Measurements from ENCODE around the gene ZBTB5.

Gene ZBTB5

DNA sequence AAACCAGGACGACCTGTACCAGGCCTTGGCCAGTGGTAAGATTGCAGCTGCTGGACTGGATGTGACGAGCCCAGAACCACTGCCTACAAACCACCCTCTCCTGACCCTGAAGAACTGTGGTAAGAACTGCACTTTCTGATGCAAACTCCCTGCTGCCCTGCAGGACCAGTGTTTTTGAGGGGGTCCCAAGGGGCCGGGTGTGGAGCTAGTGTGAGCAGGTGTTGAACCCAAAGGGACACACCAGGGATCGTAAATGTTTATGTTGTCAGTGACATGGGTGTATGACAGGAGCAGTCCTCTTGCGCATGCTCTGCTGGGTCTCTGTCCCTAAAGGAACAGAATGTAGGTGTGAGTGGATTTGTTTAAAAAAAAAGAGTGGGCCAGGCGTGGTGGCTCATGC, 33.2 kb downstream of the ZBTB5 start:
- Histone ChIP-seq H3K4me2 (ENCODE audit: low read depth, low read length, poor library complexity, severe bottlenecking) (no peak overlapping the region), H3K9me2 (replicated peaks; ENCODE audit: low read depth, low read length) (no peaks in the 10 kb centered on the region), H3K9ac (ENCODE audit: low read depth, low read length, poor library complexity, severe bottlenecking) (no peak overlapping the region), H3K4me3 (ENCODE audit: low read length, poor library complexity, severe bottlenecking) (no peak overlapping the region), H3K36me3 (ENCODE audit: insufficient read depth, low read length) (peaks cover 52% of the 10 kb centered on the region; the same call in 1 of the 2 replicates), H4K20me1 (ENCODE audit: insufficient read depth, low read length, poor library complexity, severe bottlenecking) (peaks cover 7% of the 10 kb centered on the region), H3K79me2 (ENCODE audit: insufficient read depth, low read length) (no peaks in the 10 kb centered on the region), H2AFZ (ENCODE audit: low read length) (no peak overlapping the region), H3K4me1 (ENCODE audit: insufficient read depth, low read length, poor library complexity, severe bottlenecking) (no peaks in the 10 kb centered on the region), H3K27me3 (ENCODE audit: insufficient read depth, low read length, poor library complexity, severe bottlenecking) (no peaks in the 10 kb centered on the region), H3K9me3 (ENCODE audit: insufficient read depth, low read depth, low read length) (no peaks in the 10 kb centered on the region), H3F3A (ENCODE audit: low read depth) (no peaks in the 10 kb centered on the region)
- no peak for TF ChIP-seq EZH2phosphoT487 (IDR thresholded peaks at IDR 0.05; ENCODE audit: borderline replicate concordance)
- TF ChIP-seq, protein P1, sequence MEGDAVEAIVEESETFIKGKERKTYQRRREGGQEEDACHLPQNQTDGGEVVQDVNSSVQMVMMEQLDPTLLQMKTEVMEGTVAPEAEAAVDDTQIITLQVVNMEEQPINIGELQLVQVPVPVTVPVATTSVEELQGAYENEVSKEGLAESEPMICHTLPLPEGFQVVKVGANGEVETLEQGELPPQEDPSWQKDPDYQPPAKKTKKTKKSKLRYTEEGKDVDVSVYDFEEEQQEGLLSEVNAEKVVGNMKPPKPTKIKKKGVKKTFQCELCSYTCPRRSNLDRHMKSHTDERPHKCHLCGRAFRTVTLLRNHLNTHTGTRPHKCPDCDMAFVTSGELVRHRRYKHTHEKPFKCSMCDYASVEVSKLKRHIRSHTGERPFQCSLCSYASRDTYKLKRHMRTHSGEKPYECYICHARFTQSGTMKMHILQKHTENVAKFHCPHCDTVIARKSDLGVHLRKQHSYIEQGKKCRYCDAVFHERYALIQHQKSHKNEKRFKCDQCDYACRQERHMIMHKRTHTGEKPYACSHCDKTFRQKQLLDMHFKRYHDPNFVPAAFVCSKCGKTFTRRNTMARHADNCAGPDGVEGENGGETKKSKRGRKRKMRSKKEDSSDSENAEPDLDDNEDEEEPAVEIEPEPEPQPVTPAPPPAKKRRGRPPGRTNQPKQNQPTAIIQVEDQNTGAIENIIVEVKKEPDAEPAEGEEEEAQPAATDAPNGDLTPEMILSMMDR (conservative IDR thresholded peaks at IDR 0.05; ENCODE audit: low read length): no peak

DNA sequence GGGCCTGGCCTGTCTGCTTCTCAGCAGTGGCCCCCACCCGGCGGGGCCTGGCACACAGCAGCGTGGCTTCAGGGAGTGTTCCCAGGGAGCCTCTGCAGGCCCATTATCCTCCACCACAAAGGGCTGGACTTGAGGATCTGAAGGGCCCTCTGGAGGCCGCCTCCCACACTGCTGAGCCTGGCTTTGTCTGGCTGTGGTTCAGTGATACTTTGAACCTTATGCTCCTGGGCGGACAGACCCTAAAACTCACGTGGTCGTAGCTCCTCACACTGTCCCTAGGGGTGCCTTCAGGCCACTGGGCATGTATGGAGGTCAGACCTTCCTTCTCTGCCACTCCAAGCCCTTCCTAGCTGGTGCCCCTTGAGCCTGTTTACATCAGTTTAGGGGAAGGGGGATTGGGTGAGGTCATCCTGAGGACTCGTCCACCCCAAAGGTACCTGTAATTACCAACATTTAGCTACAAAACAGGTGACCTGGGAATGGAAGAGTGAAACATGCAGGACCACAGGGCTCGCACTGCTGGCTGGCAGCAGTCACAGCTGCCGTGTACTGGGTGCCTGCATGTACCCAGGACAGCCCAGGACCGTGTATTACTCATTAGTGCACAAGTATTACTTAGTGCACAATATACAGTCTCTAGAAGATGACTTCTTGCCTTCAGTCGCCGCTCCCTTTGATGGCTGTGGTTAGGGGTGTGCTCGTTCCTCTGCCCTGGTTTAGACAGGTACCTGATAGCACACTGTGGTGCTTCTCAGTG, 34.2 kb downstream of the ZBTB5 start:
- Histone ChIP-seq H3K9ac (ENCODE audit: low read depth, low read length, poor library complexity, severe bottlenecking) (no peak overlapping the region), H3F3A (ENCODE audit: low read depth) (no peaks in the 10 kb centered on the region), H3K4me1 (ENCODE audit: insufficient read depth, low read length, poor library complexity, severe bottlenecking) (no peaks in the 10 kb centered on the region), H3K79me2 (ENCODE audit: insufficient read depth, low read length) (peaks cover 3% of the 10 kb centered on the region; the same call in 1 of the 2 replicates), H3K27me3 (ENCODE audit: insufficient read depth, low read length, poor library complexity, severe bottlenecking) (no peaks in the 10 kb centered on the region), H3K9me3 (ENCODE audit: insufficient read depth, low read depth, low read length) (no peaks in the 10 kb centered on the region), H3K9me2 (replicated peaks; ENCODE audit: low read depth, low read length) (no peaks in the 10 kb centered on the region), H4K20me1 (ENCODE audit: insufficient read depth, low read length, poor library complexity, severe bottlenecking) (peaks cover 2% of the 10 kb centered on the region), H3K4me3 (ENCODE audit: low read length, poor library complexity, severe bottlenecking) (no peak overlapping the region), H3K36me3 (ENCODE audit: insufficient read depth, low read length) (peaks cover 44% of the 10 kb centered on the region; the same call in 1 of the 2 replicates), H2AFZ (ENCODE audit: low read length) (no peak overlapping the region), H3K4me2 (ENCODE audit: low read depth, low read length, poor library complexity, severe bottlenecking) (no peak overlapping the region)
- TF ChIP-seq, protein P1 (conservative IDR thresholded peaks at IDR 0.05; ENCODE audit: low read length): 0 out of 2 replicates have a peak, but pooled peaks have one; percentile 15
- no peak for TF ChIP-seq EZH2phosphoT487 (IDR thresholded peaks at IDR 0.05; ENCODE audit: borderline replicate concordance)

DNA sequence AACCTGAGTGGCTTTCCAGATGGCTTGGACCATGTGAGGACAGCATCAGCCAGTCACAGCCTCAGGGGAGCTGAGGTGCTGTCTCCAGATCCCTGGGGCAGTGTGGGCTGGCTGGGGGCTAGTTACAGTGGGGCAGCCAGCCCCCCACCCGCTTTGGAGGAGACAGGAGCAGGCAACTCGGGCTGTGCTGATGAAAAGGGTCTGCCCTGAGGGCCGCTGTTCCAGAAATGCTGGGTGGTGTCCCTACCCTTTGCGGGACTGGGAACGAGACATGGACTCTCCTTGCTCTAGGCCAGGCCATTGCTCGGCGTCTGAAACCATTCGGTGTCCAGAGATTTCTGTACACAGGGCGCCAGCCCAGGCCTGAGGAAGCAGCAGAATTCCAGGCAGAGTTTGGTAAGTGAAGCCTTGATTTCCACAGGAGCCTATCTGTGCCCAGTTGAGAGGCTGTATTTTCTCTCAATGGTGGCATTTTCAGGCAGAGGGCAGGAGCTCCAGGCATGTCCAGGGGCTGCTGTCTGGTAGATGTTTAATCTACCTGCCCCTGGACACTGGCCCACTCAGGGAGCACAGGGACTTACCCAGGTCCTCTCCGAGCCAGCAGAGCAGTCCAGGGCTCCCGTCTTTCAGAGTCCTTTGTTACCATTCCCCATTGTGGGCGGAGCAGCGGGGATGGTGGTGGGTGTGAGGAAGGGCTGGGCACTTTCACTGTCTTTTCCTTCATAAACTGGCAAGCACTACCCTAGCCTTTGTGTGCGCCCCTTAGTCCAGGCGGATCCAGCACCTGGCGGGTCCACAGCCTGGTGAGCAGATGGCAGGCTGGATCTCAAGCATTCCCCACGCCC, 35.6 kb downstream of the ZBTB5 start:
- no peaks in the 10 kb centered on the region for H3K9me3 ChIP-seq (ENCODE audit: insufficient read depth, low read depth, low read length)
- H3K36me3 ChIP-seq (ENCODE audit: insufficient read depth, low read length): peaks cover 37% of the 10 kb centered on the region; the same call in 1 of the 2 replicates
- peaks cover 17% of the 10 kb centered on the region for H3K79me2 ChIP-seq (ENCODE audit: insufficient read depth, low read length)
- H3K9ac ChIP-seq (ENCODE audit: low read depth, low read length, poor library complexity, severe bottlenecking): no peak overlapping the region
- H3K9me2 ChIP-seq (replicated peaks; ENCODE audit: low read depth, low read length): no peaks in the 10 kb centered on the region
- no peaks in the 10 kb centered on the region for H3K27me3 ChIP-seq (ENCODE audit: insufficient read depth, low read length, poor library complexity, severe bottlenecking)
- no peak overlapping the region for H2AFZ ChIP-seq (ENCODE audit: low read length)
- TF ChIP-seq, protein P1 (conservative IDR thresholded peaks at IDR 0.05; ENCODE audit: low read length): no peak
- no peak for TF ChIP-seq EZH2phosphoT487 (IDR thresholded peaks at IDR 0.05; ENCODE audit: borderline replicate concordance)
- H3F3A ChIP-seq (ENCODE audit: low read depth): no peaks in the 10 kb centered on the region
- H3K4me3 ChIP-seq (ENCODE audit: low read length, poor library complexity, severe bottlenecking): no peak overlapping the region
- peaks cover 9% of the 10 kb centered on the region for H4K20me1 ChIP-seq (ENCODE audit: insufficient read depth, low read length, poor library complexity, severe bottlenecking)
- no peak overlapping the region for H3K4me2 ChIP-seq (ENCODE audit: low read depth, low read length, poor library complexity, severe bottlenecking)
- H3K4me1 ChIP-seq (ENCODE audit: insufficient read depth, low read length, poor library complexity, severe bottlenecking): peaks cover 3% of the 10 kb centered on the region
